ENCODE measurements around the gene PECR. TPM values are rescaled to one million over a fixed set of nuclear protein-coding genes. Genes with fewer than 3 reads are reported as not detected.

PECR gene
- total RNA-seq, 1 experiment from 2014 or later: 15.3 TPM

GRCh38 chr2:216070195-216070594 is 11.4 kb downstream of the PECR start:
- Histone ChIP-seq H3K27me3 (ENCODE audit: insufficient read depth, low read length) (no peaks in the 10 kb centered on the region), H2AK5ac (ENCODE audit: insufficient read length, low read length) (no peak overlapping the region), H2BK12ac (ENCODE audit: insufficient read length, low read depth, low read length) (no peak overlapping the region), H2BK15ac (ENCODE audit: low read depth, low read length) (no peak overlapping the region), H4K5ac (ENCODE audit: insufficient read length, low read depth, low read length) (no peak overlapping the region), H3T11ph (ENCODE audit: low read length) (no peak overlapping the region), H2AFZ (ENCODE audit: low read length) (no peak overlapping the region), H3K9me3 (ENCODE audit: control insufficient read depth, low read depth, low read length) (no peaks in the 10 kb centered on the region), H3K79me2 (ENCODE audit: insufficient read depth, low read length) (no peaks in the 10 kb centered on the region), H3K4me1 (ENCODE audit: insufficient read depth, low read length) (no peaks in the 10 kb centered on the region), H4K8ac (replicated peaks; ENCODE audit: insufficient read length, low read depth, low read length) (no peak overlapping the region), H3K79me1 (ENCODE audit: insufficient read depth, low read depth, low read length, poor library complexity, severe bottlenecking) (no peaks in the 10 kb centered on the region), H3K56ac (ENCODE audit: insufficient read length, low read depth, low read length) (no peak overlapping the region), H3K4me2 (ENCODE audit: insufficient read depth, insufficient read length, low read length) (no peak overlapping the region), H4K91ac (ENCODE audit: insufficient read length, low read depth, low read length) (no peak overlapping the region), H2BK5ac (ENCODE audit: insufficient read length, low read length) (no peak overlapping the region), H3K27ac (ENCODE audit: insufficient read length, low read depth, low read length) (no peak overlapping the region), H3K23ac (ENCODE audit: insufficient read length, low read depth, low read length) (no peak overlapping the region), H3K9ac (ENCODE audit: extremely low read depth, insufficient read length, low read length) (no peak overlapping the region), H2BK120ac (ENCODE audit: low read depth, low read length, poor library complexity, severe bottlenecking) (no peak overlapping the region), H3K23me2 (ENCODE audit: insufficient read length, low read depth, low read length, poor library complexity, severe bottlenecking) (no peaks in the 10 kb centered on the region), H3K18ac (ENCODE audit: insufficient read length, low read depth, low read length) (no peak overlapping the region), H3K14ac (ENCODE audit: insufficient read depth, low read length) (no peak overlapping the region), H3K4ac (ENCODE audit: low read depth, low read length) (no peak overlapping the region), H2BK20ac (ENCODE audit: low read depth, low read length, poor library complexity, severe bottlenecking) (no peak overlapping the region), H4K20me1 (ENCODE audit: control insufficient read depth, insufficient read depth, insufficient read length) (no peaks in the 10 kb centered on the region)
- peaks cover 0 to 10% (median 10%) of the 10 kb centered on the region in 3 experiments; a peak in 5 of 7 replicates for H3K36me3 Mint-ChIP-seq (ENCODE audit: insufficient read depth in 1 of 3, low read depth in 3 of 3)
- no peaks in the 10 kb centered on the region for H3K27me3 Mint-ChIP-seq (ENCODE audit: low read depth)
- no peak for TF ChIP-seq CTCF (conservative IDR thresholded peaks at IDR 0.05)
- no CpG with 5 or more reads among the region's 6 CpGs for WGBS (ENCODE audit: extremely low coverage, insufficient read length, low lambda C conversion rate)
- no peaks in the 10 kb centered on the region for H3K9me3 Mint-ChIP-seq
- no peak overlapping the region for H3K4me3 Mint-ChIP-seq
- DNase-seq: no peak
- no peak overlapping the region for H3K27ac Mint-ChIP-seq
- H3K4me1 Mint-ChIP-seq: peaks cover 3 to 11% of the 10 kb centered on the region in 2 experiments

All from H9 (cell line).